GM23338 (cell line): Measurements from ENCODE around the gene SMIM5. TPM values are rescaled to one million over a fixed set of nuclear protein-coding genes. Genes with fewer than 3 reads are reported as not detected.

Source experiments
- ATAC-seq: fragments of 200-7000 bp; cut with Tn5 transposase; 3 replicates; pipeline ENCODE4 v1.9.1; 2020
- DNase-seq: peaks from one replicate; pipeline ENCODE4 v3.0.0-alpha.2; 2015; ENCODE audit warnings: low spot score
- H2AFZ ChIP-seq: fragments of 200-600 bp; sonication (generic); 2 replicates; pipeline ENCODE4 v1.8.0; 2016; ENCODE audit warnings: antibody characterized with exemption, mild to moderate bottlenecking, moderate library complexity
- H3F3A ChIP-seq: fragments of 200-600 bp; sonication (generic); replicated peaks from 2 replicates; pipeline ENCODE4 v1.8.0; 2017; ENCODE audit warnings: antibody characterized with exemption, mixed run types, low read depth
- H3K27ac ChIP-seq: fragments of 200-600 bp; sonication (generic); 2 replicates; pipeline ENCODE4 v1.6.1; 2016; ENCODE audit warnings: low read depth
- H3K27me3 ChIP-seq: fragments of 200-600 bp; sonication (generic); 2 replicates; pipeline ENCODE4 v1.8.0; 2016; ENCODE audit warnings: mild to moderate bottlenecking, mixed run types, moderate library complexity; ENCODE audit not compliant: insufficient read depth
- H3K36me3 ChIP-seq: fragments of 200-600 bp; sonication (generic); 2 replicates; pipeline ENCODE4 v1.8.0; 2016; ENCODE audit warnings: mild to moderate bottlenecking; ENCODE audit not compliant: insufficient read depth
- H3K4me1 ChIP-seq: fragments of 200-600 bp; sonication (generic); 2 replicates; pipeline ENCODE4 v1.8.0; 2016; ENCODE audit warnings: mild to moderate bottlenecking, moderate library complexity; ENCODE audit not compliant: insufficient read depth
- H3K4me2 ChIP-seq: fragments of 200-600 bp; sonication (generic); 2 replicates; pipeline ENCODE4 v1.7.1; 2017; ENCODE audit warnings: mixed run types
- H3K4me3 ChIP-seq: fragments of 200-600 bp; sonication (generic); 2 replicates; pipeline ENCODE4 v1.6.1; 2016; ENCODE audit warnings: mixed run types
- H3K79me2 ChIP-seq: fragments of 200-600 bp; sonication (generic); replicated peaks from 2 replicates; pipeline ENCODE4 v1.8.0; 2017; ENCODE audit warnings: mild to moderate bottlenecking; ENCODE audit not compliant: insufficient read depth
- H3K9me2 ChIP-seq: fragments of 200-600 bp; sonication (generic); 2 replicates; pipeline ENCODE4 v1.8.0; 2017; ENCODE audit not compliant: insufficient read depth
- H4K20me1 ChIP-seq: fragments of 200-600 bp; sonication (generic); replicated peaks from 2 replicates; pipeline ENCODE4 v1.8.0; 2017; ENCODE audit warnings: mild to moderate bottlenecking; ENCODE audit not compliant: insufficient read depth
- H3K27ac Mint-ChIP-seq: 2 replicates; pipeline ENCODE4 v1.8.0; 2020; ENCODE audit warnings: inconsistent platforms, mild to moderate bottlenecking, moderate library complexity, mixed read lengths
- H3K27me3 Mint-ChIP-seq: 3 replicates; pipeline ENCODE4 v1.8.0; 2022; ENCODE audit warnings: low read depth, mild to moderate bottlenecking, moderate library complexity, mixed read lengths, inconsistent platforms; ENCODE audit not compliant: insufficient read depth, poor library complexity
- H3K36me3 Mint-ChIP-seq: 3 replicates; pipeline ENCODE4 v1.8.0; 2021; ENCODE audit warnings: low read depth, mild to moderate bottlenecking, inconsistent platforms, moderate library complexity, mixed read lengths
- H3K4me1 Mint-ChIP-seq: 3 replicates; pipeline ENCODE4 v1.8.0; 2020; ENCODE audit warnings: mild to moderate bottlenecking, inconsistent platforms, mixed read lengths
- H3K4me3 Mint-ChIP-seq: 3 replicates; pipeline ENCODE4 v1.8.0; 2021; ENCODE audit warnings: moderate library complexity, mild to moderate bottlenecking, inconsistent platforms, mixed read lengths
- H3K9me3 Mint-ChIP-seq: 3 replicates; pipeline ENCODE4 v1.8.0; 2020; ENCODE audit warnings: moderate library complexity, mild to moderate bottlenecking, inconsistent platforms, mixed read lengths
- CTCF ChIP-seq, 2 experiments: fragments of 200-600 bp in 1 of 2; sonication (generic) in 1 of 2; conservative IDR thresholded peaks; 2 replicates each; pipeline versions ENCODE4 v1.5.1 to v1.6.1; 2016 to 2017; ENCODE audit warnings: antibody characterized with exemption in 2 of 2, low read depth in 2 of 2, mild to moderate bottlenecking in 2 of 2, moderate library complexity in 1 of 2
- EZH2 ChIP-seq: fragments of 200-600 bp; sonication (generic); IDR thresholded peaks from one replicate; pipeline ENCODE4 v1.8.0; 2017; ENCODE audit warnings: antibody characterized with exemption, mild to moderate bottlenecking, low read depth; ENCODE audit not compliant: unreplicated experiment
- EZH2phosphoT487 ChIP-seq: fragments of 200-600 bp; sonication (generic); IDR thresholded peaks from one replicate; pipeline ENCODE4 v1.8.1; 2018; ENCODE audit warnings: antibody characterized with exemption; ENCODE audit not compliant: unreplicated experiment
- JUNB ChIP-seq: IDR thresholded peaks from one replicate; pipeline ENCODE4 v1.6.1; 2016; ENCODE audit warnings: antibody characterized with exemption; ENCODE audit not compliant: unreplicated experiment
- NANOG ChIP-seq: IDR thresholded peaks from 2 replicates; pipeline ENCODE4 v1.6.1; 2016; ENCODE audit warnings: antibody characterized with exemption, borderline replicate concordance
- POLR2AphosphoS5 ChIP-seq: IDR thresholded peaks from 2 replicates; pipeline ENCODE4 v1.6.1; 2016; ENCODE audit warnings: antibody characterized with exemption, low read depth
- STAT1 ChIP-seq: IDR thresholded peaks from one replicate; pipeline ENCODE4 v1.6.1; 2016; ENCODE audit warnings: antibody characterized with exemption; ENCODE audit not compliant: unreplicated experiment
- ZNF114 ChIP-seq: fragments of 250-450 bp; sonication (Bioruptor Pico); IDR thresholded peaks from 2 replicates; pipeline ENCODE4 v1.5.0; 2020; ENCODE audit warnings: mild to moderate bottlenecking, moderate library complexity
- ZNF331 ChIP-seq: fragments of 250-450 bp; sonication (Bioruptor Pico); IDR thresholded peaks from 2 replicates; pipeline ENCODE4 v1.5.0; 2020; ENCODE audit warnings: low read depth, mild to moderate bottlenecking, moderate library complexity
- polyA plus RNA-seq: library from polyadenylated mRNA; unstranded; fragments of >200 nt; fragmentation: Nextera tagmentation; extraction: Ambion mirVana; gene quantifications from 2 replicates; pipeline ENCODE4 v1.2.1, GENCODE V29; 2016
- total RNA-seq: library from RNA; depleted of rRNA; stranded (reverse); fragments of >200 nt; shearing (Covaris generic); gene quantifications from 2 replicates; pipeline ENCODE4 v1.2.3, GENCODE V29; 2014
- TF ChIP-seq, protein P1 (sequence below): fragments of 250-450 bp; sonication (Bioruptor Pico); IDR thresholded peaks from 2 replicates; pipeline ENCODE4 v1.5.0; 2020; ENCODE audit warnings: mild to moderate bottlenecking, moderate library complexity
- TF ChIP-seq, protein P2 (sequence below): IDR thresholded peaks from 2 replicates; pipeline ENCODE4 v1.6.1; 2016; ENCODE audit warnings: antibody characterized with exemption
- TF ChIP-seq, protein P3 (sequence below): IDR thresholded peaks from one replicate; pipeline ENCODE4 v1.6.1; 2018; ENCODE audit warnings: antibody characterized with exemption; ENCODE audit not compliant: unreplicated experiment

Gene SMIM5
- total and polyA plus RNA-seq, 2 experiments from 2014 or later, result 0.16 TPM; not detected in 1

DNA sequence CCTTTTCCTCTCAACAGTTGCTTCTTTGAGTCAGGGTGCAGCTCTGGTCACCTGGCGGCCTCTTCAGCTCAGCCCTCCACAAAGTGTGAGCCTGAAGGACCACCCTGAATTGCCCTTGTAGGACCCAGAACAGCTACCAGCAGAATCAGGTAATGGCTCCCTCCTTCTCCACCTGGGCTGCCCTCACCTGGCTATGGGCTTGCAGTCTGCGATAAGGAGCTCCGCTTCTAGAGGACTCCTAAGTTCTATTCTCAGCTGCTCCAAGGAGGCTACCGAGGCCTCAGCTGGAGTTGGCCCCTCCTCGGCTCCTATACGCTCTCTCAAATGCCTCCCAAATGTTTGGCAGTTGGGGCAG, 13.4 kb downstream of the SMIM5 start (continued):
- TF ChIP-seq, protein P1, sequence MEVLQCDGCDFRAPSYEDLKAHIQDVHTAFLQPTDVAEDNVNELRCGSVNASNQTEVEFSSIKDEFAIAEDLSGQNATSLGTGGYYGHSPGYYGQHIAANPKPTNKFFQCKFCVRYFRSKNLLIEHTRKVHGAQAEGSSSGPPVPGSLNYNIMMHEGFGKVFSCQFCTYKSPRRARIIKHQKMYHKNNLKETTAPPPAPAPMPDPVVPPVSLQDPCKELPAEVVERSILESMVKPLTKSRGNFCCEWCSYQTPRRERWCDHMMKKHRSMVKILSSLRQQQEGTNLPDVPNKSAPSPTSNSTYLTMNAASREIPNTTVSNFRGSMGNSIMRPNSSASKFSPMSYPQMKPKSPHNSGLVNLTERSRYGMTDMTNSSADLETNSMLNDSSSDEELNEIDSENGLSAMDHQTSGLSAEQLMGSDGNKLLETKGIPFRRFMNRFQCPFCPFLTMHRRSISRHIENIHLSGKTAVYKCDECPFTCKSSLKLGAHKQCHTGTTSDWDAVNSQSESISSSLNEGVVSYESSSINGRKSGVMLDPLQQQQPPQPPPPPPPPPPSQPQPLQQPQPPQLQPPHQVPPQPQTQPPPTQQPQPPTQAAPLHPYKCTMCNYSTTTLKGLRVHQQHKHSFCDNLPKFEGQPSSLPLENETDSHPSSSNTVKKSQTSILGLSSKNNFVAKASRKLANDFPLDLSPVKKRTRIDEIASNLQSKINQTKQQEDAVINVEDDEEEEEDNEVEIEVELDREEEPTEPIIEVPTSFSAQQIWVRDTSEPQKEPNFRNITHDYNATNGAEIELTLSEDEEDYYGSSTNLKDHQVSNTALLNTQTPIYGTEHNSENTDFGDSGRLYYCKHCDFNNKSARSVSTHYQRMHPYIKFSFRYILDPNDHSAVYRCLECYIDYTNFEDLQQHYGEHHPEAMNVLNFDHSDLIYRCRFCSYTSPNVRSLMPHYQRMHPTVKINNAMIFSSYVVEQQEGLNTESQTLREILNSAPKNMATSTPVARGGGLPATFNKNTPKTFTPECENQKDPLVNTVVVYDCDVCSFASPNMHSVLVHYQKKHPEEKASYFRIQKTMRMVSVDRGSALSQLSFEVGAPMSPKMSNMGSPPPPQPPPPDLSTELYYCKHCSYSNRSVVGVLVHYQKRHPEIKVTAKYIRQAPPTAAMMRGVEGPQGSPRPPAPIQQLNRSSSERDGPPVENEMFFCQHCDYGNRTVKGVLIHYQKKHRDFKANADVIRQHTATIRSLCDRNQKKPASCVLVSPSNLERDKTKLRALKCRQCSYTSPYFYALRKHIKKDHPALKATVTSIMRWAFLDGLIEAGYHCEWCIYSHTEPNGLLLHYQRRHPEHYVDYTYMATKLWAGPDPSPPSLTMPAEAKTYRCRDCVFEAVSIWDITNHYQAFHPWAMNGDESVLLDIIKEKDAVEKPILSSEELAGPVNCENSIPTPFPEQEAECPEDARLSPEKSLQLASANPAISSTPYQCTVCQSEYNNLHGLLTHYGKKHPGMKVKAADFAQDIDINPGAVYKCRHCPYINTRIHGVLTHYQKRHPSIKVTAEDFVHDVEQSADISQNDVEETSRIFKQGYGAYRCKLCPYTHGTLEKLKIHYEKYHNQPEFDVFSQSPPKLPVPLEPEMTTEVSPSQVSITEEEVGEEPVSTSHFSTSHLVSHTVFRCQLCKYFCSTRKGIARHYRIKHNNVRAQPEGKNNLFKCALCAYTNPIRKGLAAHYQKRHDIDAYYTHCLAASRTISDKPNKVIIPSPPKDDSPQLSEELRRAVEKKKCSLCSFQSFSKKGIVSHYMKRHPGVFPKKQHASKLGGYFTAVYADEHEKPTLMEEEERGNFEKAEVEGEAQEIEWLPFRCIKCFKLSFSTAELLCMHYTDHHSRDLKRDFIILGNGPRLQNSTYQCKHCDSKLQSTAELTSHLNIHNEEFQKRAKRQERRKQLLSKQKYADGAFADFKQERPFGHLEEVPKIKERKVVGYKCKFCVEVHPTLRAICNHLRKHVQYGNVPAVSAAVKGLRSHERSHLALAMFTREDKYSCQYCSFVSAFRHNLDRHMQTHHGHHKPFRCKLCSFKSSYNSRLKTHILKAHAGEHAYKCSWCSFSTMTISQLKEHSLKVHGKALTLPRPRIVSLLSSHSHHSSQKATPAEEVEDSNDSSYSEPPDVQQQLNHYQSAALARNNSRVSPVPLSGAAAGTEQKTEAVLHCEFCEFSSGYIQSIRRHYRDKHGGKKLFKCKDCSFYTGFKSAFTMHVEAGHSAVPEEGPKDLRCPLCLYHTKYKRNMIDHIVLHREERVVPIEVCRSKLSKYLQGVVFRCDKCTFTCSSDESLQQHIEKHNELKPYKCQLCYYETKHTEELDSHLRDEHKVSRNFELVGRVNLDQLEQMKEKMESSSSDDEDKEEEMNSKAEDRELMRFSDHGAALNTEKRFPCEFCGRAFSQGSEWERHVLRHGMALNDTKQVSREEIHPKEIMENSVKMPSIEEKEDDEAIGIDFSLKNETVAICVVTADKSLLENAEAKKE (CRISPR knock-in tag), result no peak
- TF ChIP-seq STAT1, result no peak
- no peak for TF ChIP-seq ZNF114
- no peak for TF ChIP-seq EZH2
- TF ChIP-seq JUNB, result no peak
- TF ChIP-seq, protein P2, sequence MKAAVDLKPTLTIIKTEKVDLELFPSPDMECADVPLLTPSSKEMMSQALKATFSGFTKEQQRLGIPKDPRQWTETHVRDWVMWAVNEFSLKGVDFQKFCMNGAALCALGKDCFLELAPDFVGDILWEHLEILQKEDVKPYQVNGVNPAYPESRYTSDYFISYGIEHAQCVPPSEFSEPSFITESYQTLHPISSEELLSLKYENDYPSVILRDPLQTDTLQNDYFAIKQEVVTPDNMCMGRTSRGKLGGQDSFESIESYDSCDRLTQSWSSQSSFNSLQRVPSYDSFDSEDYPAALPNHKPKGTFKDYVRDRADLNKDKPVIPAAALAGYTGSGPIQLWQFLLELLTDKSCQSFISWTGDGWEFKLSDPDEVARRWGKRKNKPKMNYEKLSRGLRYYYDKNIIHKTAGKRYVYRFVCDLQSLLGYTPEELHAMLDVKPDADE, result no peak

GRCh38 chr17:75647061-75647460, 13.8 kb downstream of the SMIM5 start:
- no peak overlapping the region for H3K27ac ChIP-seq
- Mint-ChIP-seq H3K27me3 (peaks cover 4% of the 10 kb centered on the region), H3K9me3 (no peaks in the 10 kb centered on the region), H3K4me3 (no peak overlapping the region), H3K27ac (no peak overlapping the region), H3K36me3 (peaks cover 31% of the 10 kb centered on the region), H3K4me1 (peaks cover 17% of the 10 kb centered on the region)
- no peak for DNase-seq
- H3K4me3 ChIP-seq, result no peak overlapping the region
- no peaks in the 10 kb centered on the region; the same call in 1 of the 2 replicates for H4K20me1 ChIP-seq
- no peaks in the 10 kb centered on the region for H3K27me3 ChIP-seq
- no peak for ATAC-seq
- H3K4me1 ChIP-seq, result peaks cover 16% of the 10 kb centered on the region
- no peak overlapping the region for H2AFZ ChIP-seq
- no peaks in the 10 kb centered on the region for H3K79me2 ChIP-seq
- no peak overlapping the region for H3K4me2 ChIP-seq
- H3K36me3 ChIP-seq, result no peaks in the 10 kb centered on the region; the same call in 1 of the 2 replicates
- H3K9me2 ChIP-seq, result 0 out of 2 replicates have a peak, but pooled peaks cover 3% of the 10 kb centered on the region
- no peaks in the 10 kb centered on the region for H3F3A ChIP-seq
- no peak for TF ChIP-seq EZH2phosphoT487
- TF ChIP-seq, protein P3, sequence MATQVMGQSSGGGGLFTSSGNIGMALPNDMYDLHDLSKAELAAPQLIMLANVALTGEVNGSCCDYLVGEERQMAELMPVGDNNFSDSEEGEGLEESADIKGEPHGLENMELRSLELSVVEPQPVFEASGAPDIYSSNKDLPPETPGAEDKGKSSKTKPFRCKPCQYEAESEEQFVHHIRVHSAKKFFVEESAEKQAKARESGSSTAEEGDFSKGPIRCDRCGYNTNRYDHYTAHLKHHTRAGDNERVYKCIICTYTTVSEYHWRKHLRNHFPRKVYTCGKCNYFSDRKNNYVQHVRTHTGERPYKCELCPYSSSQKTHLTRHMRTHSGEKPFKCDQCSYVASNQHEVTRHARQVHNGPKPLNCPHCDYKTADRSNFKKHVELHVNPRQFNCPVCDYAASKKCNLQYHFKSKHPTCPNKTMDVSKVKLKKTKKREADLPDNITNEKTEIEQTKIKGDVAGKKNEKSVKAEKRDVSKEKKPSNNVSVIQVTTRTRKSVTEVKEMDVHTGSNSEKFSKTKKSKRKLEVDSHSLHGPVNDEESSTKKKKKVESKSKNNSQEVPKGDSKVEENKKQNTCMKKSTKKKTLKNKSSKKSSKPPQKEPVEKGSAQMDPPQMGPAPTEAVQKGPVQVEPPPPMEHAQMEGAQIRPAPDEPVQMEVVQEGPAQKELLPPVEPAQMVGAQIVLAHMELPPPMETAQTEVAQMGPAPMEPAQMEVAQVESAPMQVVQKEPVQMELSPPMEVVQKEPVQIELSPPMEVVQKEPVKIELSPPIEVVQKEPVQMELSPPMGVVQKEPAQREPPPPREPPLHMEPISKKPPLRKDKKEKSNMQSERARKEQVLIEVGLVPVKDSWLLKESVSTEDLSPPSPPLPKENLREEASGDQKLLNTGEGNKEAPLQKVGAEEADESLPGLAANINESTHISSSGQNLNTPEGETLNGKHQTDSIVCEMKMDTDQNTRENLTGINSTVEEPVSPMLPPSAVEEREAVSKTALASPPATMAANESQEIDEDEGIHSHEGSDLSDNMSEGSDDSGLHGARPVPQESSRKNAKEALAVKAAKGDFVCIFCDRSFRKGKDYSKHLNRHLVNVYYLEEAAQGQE, result no peak
- TF ChIP-seq, protein P2, result no peak
- no peak for TF ChIP-seq NANOG
- no peak for TF ChIP-seq ZNF331 (CRISPR knock-in tag)
- no peak for TF ChIP-seq STAT1
- TF ChIP-seq ZNF114, result no peak
- TF ChIP-seq POLR2AphosphoS5, result no peak
- TF ChIP-seq CTCF (conservative IDR thresholded peaks at IDR 0.05; ENCODE audit: low read depth in 2 of 2), result no peak
- TF ChIP-seq EZH2, result no peak
